K562 (cell line): ENCODE results near the gene SYNJ2. TPM values are rescaled to one million over a fixed set of nuclear protein-coding genes. Genes with fewer than 3 reads are reported as not detected.

Experiments
- ATAC-seq: fragments of 200-7000 bp; cut with Tn5 transposase; 3 replicates; pipeline ENCODE4 v1.9.1; 2020; ENCODE audit warnings: moderate library complexity
- BruUV-seq: library from RNA; stranded (reverse); fragments of 400-500 nt; replicated peaks from 2 replicates; lab custom pipeline; 2021; lab: Mats Ljungman, UMichigan
- CTCF ChIA-PET: fragments of 300-600 bp; formaldehyde crosslinking; extraction: SDS; loops from one replicate; lab custom pipeline; 2021; ENCODE audit warnings: low intra/inter-chr PET ratio; lab: Yijun Ruan, JAX
- POLR2A ChIA-PET: fragments of 300-600, 350-650 bp; sonication (Branson Sonifier 250); formaldehyde crosslinking; extraction: SDS; loops from one replicate; lab custom pipeline; 2021; ENCODE audit warnings: antibody characterized with exemption, inconsistent platforms; lab: Yijun Ruan, JAX
- DNase-seq, 4 experiments: peaks; one replicate each; pipeline versions ENCODE4 v3.0.0 to v3.0.0-alpha.2; 2011 to 2018; ENCODE audit warnings: low spot score in 3 of 4, mixed read lengths in 3 of 4; ENCODE audit errors: extremely low read depth in 1 of 4
- FAIRE-seq: peaks from 2 replicates; lab custom pipeline; 2011; peaks lifted over from hg19 to GRCh38; lab: Jason Lieb, UNC
- H2AFZ ChIP-seq: 2 replicates; pipeline ENCODE4 v1.6.0; 2011; ENCODE audit warnings: low read depth, low read length, control low read depth, inconsistent platforms
- H3K27ac ChIP-seq: fragments of 200-600 bp; 3 replicates; pipeline ENCODE4 v1.8.0; 2011; ENCODE audit warnings: low read depth, mild to moderate bottlenecking, control low read depth, inconsistent platforms, low read length, moderate library complexity, mixed read lengths; ENCODE audit errors: extremely low read depth
- H3K27me3 ChIP-seq, 2 experiments: fragments of 300-600 bp in 1 of 2; 2 replicates in 1 of 2; 3 replicates in 1 of 2; pipeline versions ENCODE4 v1.6.0 to v1.8.0; 2011; ENCODE audit warnings: inconsistent platforms in 2 of 2, low read length in 2 of 2, mild to moderate bottlenecking in 1 of 2, mixed read lengths in 1 of 2, moderate library complexity in 1 of 2; ENCODE audit not compliant: control insufficient read depth in 2 of 2, insufficient read depth in 2 of 2
- H3K36me3 ChIP-seq: fragments of 300-600 bp; 3 replicates; pipeline ENCODE4 v1.8.0; 2011; ENCODE audit warnings: mild to moderate bottlenecking, low read length, inconsistent platforms; ENCODE audit not compliant: control insufficient read depth, insufficient read depth
- H3K4me1 ChIP-seq, 2 experiments: fragments of 200-600 bp in 1 of 2; replicated peaks in 1 of 2; 2 replicates in 1 of 2; 3 replicates in 1 of 2; pipeline versions ENCODE4 v1.5.1 to v1.8.0; 2011; ENCODE audit warnings: inconsistent platforms in 2 of 2, low read length in 2 of 2, mild to moderate bottlenecking in 1 of 2, mixed read lengths in 1 of 2, moderate library complexity in 1 of 2; ENCODE audit not compliant: control insufficient read depth in 2 of 2, insufficient read depth in 2 of 2
- H3K4me2 ChIP-seq: 2 replicates; pipeline ENCODE4 v1.6.1; 2011; ENCODE audit warnings: low read length, control low read depth, inconsistent platforms, mixed read lengths; ENCODE audit not compliant: insufficient read depth
- H3K4me3 ChIP-seq: fragments of 200-600 bp; sonication (generic), shearing (Covaris generic); 2 replicates; pipeline ENCODE4 v1.5.1; 2016; ENCODE audit warnings: control low read depth, inconsistent platforms
- H3K79me2 ChIP-seq: fragments of 200-600 bp; 3 replicates; pipeline ENCODE4 v1.8.0; 2011; ENCODE audit warnings: low read length, inconsistent platforms; ENCODE audit not compliant: control insufficient read depth, insufficient read depth
- H3K9ac ChIP-seq, 2 experiments: 2 replicates each; pipeline versions ENCODE4 v1.6.0 to v1.6.1; 2011; ENCODE audit warnings: low read depth in 2 of 2, low read length in 2 of 2, control low read depth in 1 of 2, inconsistent platforms in 1 of 2, mild to moderate bottlenecking in 1 of 2, mixed read lengths in 1 of 2; ENCODE audit not compliant: insufficient read depth in 1 of 2
- H3K9me1 ChIP-seq: one replicate; pipeline ENCODE4 v1.6.0; 2011; ENCODE audit warnings: inconsistent platforms, mild to moderate bottlenecking, low read length, moderate library complexity; ENCODE audit not compliant: control insufficient read depth, insufficient read depth
- H3K9me3 ChIP-seq: replicated peaks from 2 replicates; pipeline ENCODE4 v1.5.1; 2011; ENCODE audit warnings: low read depth, low read length, inconsistent platforms; ENCODE audit not compliant: control insufficient read depth, insufficient read depth
- H4K20me1 ChIP-seq: replicated peaks from 2 replicates; pipeline ENCODE4 v1.6.1; 2011; ENCODE audit warnings: low read length, inconsistent platforms, mixed read lengths; ENCODE audit not compliant: control insufficient read depth, insufficient read depth
- BDP1 ChIP-seq: IDR thresholded peaks from 3 replicates; pipeline ENCODE4 v1.6.1; 2011; ENCODE audit not compliant: insufficient read length, insufficient read depth
- CCNT2 ChIP-seq: IDR thresholded peaks from 2 replicates; pipeline ENCODE4 v1.6.1; 2011; ENCODE audit warnings: borderline replicate concordance, low read depth, mild to moderate bottlenecking, moderate library complexity, mixed read lengths, low read length; ENCODE audit not compliant: insufficient read length; ENCODE audit errors: extremely low read depth
- DPF2 ChIP-seq: fragments of 450-650 bp; IDR thresholded peaks from 2 replicates; pipeline ENCODE4 v1.6.1; 2016
- EHMT2 ChIP-seq: fragments of 450-650 bp; IDR thresholded peaks from 2 replicates; pipeline ENCODE4 v1.6.1; 2018; ENCODE audit warnings: antibody characterized with exemption
- FUS ChIP-seq: fragments of 200-400 bp; formaldehyde crosslinking; optimal IDR thresholded peaks from 2 replicates; pipeline ENCODE3; 2017; ENCODE audit warnings: low read depth, low read length
- HDAC2 ChIP-seq: fragments of 450-650 bp; IDR thresholded peaks from 2 replicates; pipeline ENCODE4 v1.6.1; 2016; ENCODE audit warnings: mild to moderate bottlenecking
- HSF4 ChIP-seq: fragments of 250-450 bp; sonication (Bioruptor Pico); IDR thresholded peaks from 2 replicates; pipeline ENCODE4 v2.1.2; 2022; ENCODE audit warnings: mild to moderate bottlenecking, moderate library complexity, borderline replicate concordance
- KDM5B ChIP-seq: fragments of 200-600 bp; sonication (generic); IDR thresholded peaks from 2 replicates; pipeline ENCODE4 v1.6.1; 2012; ENCODE audit warnings: low read depth, mild to moderate bottlenecking, moderate library complexity, low read length, control low read depth, inconsistent platforms; ENCODE audit not compliant: insufficient replicate concordance
- POLR2A ChIP-seq: fragments of 450-650 bp; conservative IDR thresholded peaks from 2 replicates; pipeline ENCODE4 v1.6.1; 2016
- ZNF431 ChIP-seq: sonication (generic); formaldehyde crosslinking; IDR thresholded peaks from 2 replicates; pipeline ENCODE4 v1.8.0; 2022; ENCODE audit warnings: mild to moderate bottlenecking, missing genetic modification reagents
- WGBS: fragments of 100-300 bp; shearing (Covaris generic); methylation state at CpG from one replicate; pipeline ENCODE4 v1.1.6; 2016; ENCODE audit warnings: low coverage, mixed read lengths; ENCODE audit not compliant: insufficient coverage; ENCODE audit errors: missing lambda C conversion rate; 5-methylcytosine and 5-hydroxymethylcytosine counted together
- in situ Hi-C: fragments of 300-500 bp; cut with MboI; formaldehyde crosslinking; loops from 4 replicates; pipeline ENCODE4 v1.15.0; 2018; ENCODE audit warnings: inconsistent platforms, mixed read lengths
- intact Hi-C: fragments of 100-400 bp; cut with micrococcal nuclease; formaldehyde crosslinking; loops from 2 replicates; pipeline ENCODE4 v1.14.2; 2022
- polyA plus RNA-seq, 8 experiments: library from polyadenylated mRNA; depleted of rRNA in 4 of 8; stranded (reverse) in 5 of 8; unstranded in 3 of 8; fragments of >200 nt; fragmentation: Nextera tagmentation in 2 of 8; fragmentation: Illumina TruSeq in 1 of 8; extraction: Ambion mirVana in 2 of 8; extraction: Trizol in 1 of 8; gene quantifications; 2 replicates each; pipeline versions ENCODE4 v1.2.1 to v1.2.3, GENCODE V29; 2011 to 2014; ENCODE audit warnings: inconsistent platforms in 1 of 8, missing spikeins in 1 of 8
- total RNA-seq, 7 experiments: library from RNA; depleted of rRNA in 6 of 7; stranded (reverse); fragments of >200 nt in 6 of 7; fragmentation: Illumina TruSeq in 2 of 7; extraction: Trizol in 2 of 7; gene quantifications; 2 replicates each; pipeline versions ENCODE4 v1.2.1 to v1.2.3, GENCODE V29; 2011 to 2021; ENCODE audit warnings: low replicate concordance in 1 of 7
- TF ChIP-seq, protein P1 (sequence below): fragments of 450-650 bp; IDR thresholded peaks from 2 replicates; pipeline ENCODE4 v1.6.1; 2014; ENCODE audit warnings: low read depth, mild to moderate bottlenecking, moderate library complexity, borderline replicate concordance
- TF ChIP-seq, protein P2 (sequence below), 2 experiments: fragments of 450-650 bp; IDR thresholded peaks; 2 replicates each; pipeline ENCODE4 v1.6.1; 2016
- TF ChIP-seq, protein P3 (sequence below), 2 experiments: fragments of 450-650 bp in 1 of 2; sonication (generic) in 1 of 2; formaldehyde crosslinking in 1 of 2; IDR thresholded peaks in 1 of 2; conservative IDR thresholded peaks in 1 of 2; 2 replicates each; pipeline versions ENCODE4 v1.6.1 to v1.8.1; 2016 to 2023; ENCODE audit warnings: mild to moderate bottlenecking in 2 of 2, moderate library complexity in 2 of 2, inconsistent platforms in 1 of 2, missing genetic modification reagents in 1 of 2

The SYNJ2 gene
- total and polyA plus RNA-seq, 9 of the 15 experiments (the other 6 are each of a cell fraction or from before 2014, with no cell fraction given): 3.0 to 27.7 (median 17.8) TPM

DNA sequence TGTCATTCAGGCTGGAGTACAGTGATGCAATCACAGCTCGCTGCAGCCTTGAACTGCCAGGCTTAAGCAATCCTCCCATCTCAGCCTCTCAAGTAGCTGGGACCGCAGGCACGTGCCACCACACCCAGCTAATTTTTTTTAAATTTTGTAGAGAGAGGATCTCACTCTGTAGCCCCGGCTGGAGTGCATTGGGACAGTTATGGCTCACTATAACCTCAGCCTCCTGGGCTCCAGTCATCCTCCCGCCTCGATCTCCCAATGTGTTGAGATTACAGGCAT, 99.9 kb downstream of the SYNJ2 start (continued):
- TF ChIP-seq, protein P1, sequence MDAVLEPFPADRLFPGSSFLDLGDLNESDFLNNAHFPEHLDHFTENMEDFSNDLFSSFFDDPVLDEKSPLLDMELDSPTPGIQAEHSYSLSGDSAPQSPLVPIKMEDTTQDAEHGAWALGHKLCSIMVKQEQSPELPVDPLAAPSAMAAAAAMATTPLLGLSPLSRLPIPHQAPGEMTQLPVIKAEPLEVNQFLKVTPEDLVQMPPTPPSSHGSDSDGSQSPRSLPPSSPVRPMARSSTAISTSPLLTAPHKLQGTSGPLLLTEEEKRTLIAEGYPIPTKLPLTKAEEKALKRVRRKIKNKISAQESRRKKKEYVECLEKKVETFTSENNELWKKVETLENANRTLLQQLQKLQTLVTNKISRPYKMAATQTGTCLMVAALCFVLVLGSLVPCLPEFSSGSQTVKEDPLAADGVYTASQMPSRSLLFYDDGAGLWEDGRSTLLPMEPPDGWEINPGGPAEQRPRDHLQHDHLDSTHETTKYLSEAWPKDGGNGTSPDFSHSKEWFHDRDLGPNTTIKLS: no peak

DNA sequence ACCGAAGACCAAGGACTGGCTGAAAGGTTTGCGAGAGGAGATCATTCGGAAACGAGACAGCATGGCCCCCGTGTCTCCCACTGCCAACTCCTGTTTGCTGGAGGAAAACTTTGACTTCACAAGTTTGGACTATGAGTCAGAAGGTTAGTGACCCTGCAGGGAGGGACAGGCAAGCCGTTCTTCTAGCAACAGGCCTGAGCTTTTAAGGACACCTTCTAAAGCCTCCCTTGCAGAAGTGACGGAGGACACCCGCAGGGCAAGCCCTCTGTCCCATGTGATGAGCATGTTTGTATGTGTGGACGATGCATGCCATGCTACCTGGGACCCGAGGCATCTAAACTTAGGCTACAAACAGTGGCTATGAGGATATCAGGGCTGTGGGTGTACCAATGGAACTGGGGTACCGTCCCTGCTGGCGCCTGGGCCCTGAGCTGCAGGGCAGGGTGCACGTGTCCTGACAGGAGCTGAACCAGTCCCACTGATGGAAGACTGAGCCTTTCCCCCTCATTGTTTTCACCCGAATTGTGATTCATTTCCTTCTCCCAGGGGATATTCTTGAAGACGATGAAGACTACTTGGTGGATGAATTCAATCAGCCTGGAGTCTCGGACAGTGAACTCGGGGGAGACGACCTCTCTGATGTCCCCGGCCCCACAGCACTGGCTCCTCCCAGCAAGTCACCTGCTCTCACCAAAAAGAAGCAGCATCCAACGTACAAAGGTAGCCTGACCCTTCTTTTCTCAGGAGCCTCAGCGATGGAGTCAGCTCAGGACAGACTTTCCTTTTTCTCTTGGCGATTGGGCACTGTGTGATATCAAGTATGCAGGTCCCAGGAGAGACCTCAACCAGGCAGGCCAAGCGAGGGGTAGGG, 102.0 kb downstream of the SYNJ2 start:
- ChIA-PET POLR2A (no interaction called here), CTCF (no interaction called here)
- no peaks in the 10 kb centered on the region for H3K27me3 ChIP-seq
- no peaks in the 10 kb centered on the region for H3K79me2 ChIP-seq
- no peaks in the 10 kb centered on the region for H3K9me3 ChIP-seq
- TF ChIP-seq CCNT2: no peak
- TF ChIP-seq EHMT2: no peak
- TF ChIP-seq, protein P2, sequence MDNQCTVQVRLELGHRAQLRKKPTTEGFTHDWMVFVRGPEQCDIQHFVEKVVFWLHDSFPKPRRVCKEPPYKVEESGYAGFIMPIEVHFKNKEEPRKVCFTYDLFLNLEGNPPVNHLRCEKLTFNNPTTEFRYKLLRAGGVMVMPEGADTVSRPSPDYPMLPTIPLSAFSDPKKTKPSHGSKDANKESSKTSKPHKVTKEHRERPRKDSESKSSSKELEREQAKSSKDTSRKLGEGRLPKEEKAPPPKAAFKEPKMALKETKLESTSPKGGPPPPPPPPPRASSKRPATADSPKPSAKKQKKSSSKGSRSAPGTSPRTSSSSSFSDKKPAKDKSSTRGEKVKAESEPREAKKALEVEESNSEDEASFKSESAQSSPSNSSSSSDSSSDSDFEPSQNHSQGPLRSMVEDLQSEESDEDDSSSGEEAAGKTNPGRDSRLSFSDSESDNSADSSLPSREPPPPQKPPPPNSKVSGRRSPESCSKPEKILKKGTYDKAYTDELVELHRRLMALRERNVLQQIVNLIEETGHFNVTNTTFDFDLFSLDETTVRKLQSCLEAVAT (IDR thresholded peaks at IDR 0.05): no peak
- TF ChIP-seq FUS: no peak
- TF ChIP-seq, protein P3, sequence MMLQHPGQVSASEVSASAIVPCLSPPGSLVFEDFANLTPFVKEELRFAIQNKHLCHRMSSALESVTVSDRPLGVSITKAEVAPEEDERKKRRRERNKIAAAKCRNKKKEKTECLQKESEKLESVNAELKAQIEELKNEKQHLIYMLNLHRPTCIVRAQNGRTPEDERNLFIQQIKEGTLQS (IDR thresholded peaks at IDR 0.05): no peak
- TF ChIP-seq, protein P3 (CRISPR knock-in tag; conservative IDR thresholded peaks at IDR 0.05): no peak
- TF ChIP-seq POLR2A: no peak
- TF ChIP-seq KDM5B: no peak
- no peak for TF ChIP-seq HSF4 (CRISPR knock-in tag)
- TF ChIP-seq DPF2: no peak
- no peak for TF ChIP-seq BDP1
- no peak for TF ChIP-seq HDAC2
- no peak for TF ChIP-seq ZNF431 (CRISPR knock-in tag)
- no peak overlapping the region for H3K4me2 ChIP-seq
- BruUV-seq: no TSS peak
- H3K4me3 ChIP-seq: no peak overlapping the region
- no peak overlapping the region for H2AFZ ChIP-seq
- no peak overlapping the region for H3K9ac ChIP-seq
- H3K27ac ChIP-seq: no peak overlapping the region; the same call in 2 of the 3 replicates
- intact Hi-C loops: no loop called here
- FAIRE-seq (peak; percentile 11), DNase-seq (no peak), ATAC-seq (no peak)
- H3K4me1 ChIP-seq: no peaks in the 10 kb centered on the region
- in situ Hi-C loops: no loop called here
- peaks cover 65% of the 10 kb centered on the region for H3K36me3 ChIP-seq
- peaks cover 2% of the 10 kb centered on the region for H3K9me1 ChIP-seq
- WGBS: 79% methylated on average over 23 of the region's 23 CpGs
- no peaks in the 10 kb centered on the region for H4K20me1 ChIP-seq
